ENCODE data around the gene TXNRD1.

TXNRD1 gene

DNA sequence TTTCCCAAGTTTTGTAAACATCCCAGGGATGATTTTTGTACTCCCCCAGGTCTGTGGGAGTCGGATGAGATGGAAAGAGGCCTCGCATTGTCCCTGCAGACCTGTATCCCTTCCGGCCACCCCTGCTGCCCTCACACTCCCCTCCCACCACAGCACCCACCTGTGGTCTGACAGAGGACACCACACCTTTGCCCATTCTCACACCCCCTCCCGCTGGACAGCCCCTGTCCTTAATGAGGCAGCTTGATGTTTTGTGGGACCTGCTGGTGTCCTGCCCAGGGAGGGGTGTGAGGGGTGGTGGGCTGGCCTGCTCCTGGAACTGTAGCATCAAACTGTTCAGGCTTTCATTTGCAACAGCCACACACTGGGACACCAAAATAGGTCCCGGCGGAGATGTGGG, 159.2 kb downstream of the TXNRD1 start:
- FAIRE-seq = no peak
- TF ChIP-seq, protein P1, sequence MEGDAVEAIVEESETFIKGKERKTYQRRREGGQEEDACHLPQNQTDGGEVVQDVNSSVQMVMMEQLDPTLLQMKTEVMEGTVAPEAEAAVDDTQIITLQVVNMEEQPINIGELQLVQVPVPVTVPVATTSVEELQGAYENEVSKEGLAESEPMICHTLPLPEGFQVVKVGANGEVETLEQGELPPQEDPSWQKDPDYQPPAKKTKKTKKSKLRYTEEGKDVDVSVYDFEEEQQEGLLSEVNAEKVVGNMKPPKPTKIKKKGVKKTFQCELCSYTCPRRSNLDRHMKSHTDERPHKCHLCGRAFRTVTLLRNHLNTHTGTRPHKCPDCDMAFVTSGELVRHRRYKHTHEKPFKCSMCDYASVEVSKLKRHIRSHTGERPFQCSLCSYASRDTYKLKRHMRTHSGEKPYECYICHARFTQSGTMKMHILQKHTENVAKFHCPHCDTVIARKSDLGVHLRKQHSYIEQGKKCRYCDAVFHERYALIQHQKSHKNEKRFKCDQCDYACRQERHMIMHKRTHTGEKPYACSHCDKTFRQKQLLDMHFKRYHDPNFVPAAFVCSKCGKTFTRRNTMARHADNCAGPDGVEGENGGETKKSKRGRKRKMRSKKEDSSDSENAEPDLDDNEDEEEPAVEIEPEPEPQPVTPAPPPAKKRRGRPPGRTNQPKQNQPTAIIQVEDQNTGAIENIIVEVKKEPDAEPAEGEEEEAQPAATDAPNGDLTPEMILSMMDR (IDR thresholded peaks at IDR 0.05; ENCODE audit: insufficient read depth, missing control alignments) = no peak
- no peak for DNase-seq (ENCODE audit: insufficient read length, low spot score)

DNA sequence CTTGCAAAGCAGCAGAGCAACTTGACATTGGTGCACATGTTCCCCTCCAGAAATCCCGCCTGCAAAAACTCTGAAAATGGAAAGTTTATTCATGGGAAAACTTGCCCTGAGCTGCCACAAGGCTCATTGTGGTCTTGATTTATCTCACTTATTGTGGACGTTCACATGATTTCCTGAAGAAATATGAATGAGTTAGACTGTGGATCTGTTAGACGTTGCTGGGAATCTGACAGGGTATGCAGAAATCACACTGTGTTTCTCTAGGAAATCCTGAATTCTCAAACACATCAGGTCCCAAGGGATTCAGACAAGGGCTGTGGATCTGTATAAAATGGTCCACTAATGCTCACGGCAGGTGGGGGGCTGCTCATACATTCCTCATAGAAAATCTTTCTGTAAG, 160.2 kb downstream of the TXNRD1 start:
- TF ChIP-seq, protein P1 (IDR thresholded peaks at IDR 0.05; ENCODE audit: insufficient read depth, missing control alignments) = no peak
- no peak for FAIRE-seq
- no peak for DNase-seq (ENCODE audit: insufficient read length, low spot score)

DNA sequence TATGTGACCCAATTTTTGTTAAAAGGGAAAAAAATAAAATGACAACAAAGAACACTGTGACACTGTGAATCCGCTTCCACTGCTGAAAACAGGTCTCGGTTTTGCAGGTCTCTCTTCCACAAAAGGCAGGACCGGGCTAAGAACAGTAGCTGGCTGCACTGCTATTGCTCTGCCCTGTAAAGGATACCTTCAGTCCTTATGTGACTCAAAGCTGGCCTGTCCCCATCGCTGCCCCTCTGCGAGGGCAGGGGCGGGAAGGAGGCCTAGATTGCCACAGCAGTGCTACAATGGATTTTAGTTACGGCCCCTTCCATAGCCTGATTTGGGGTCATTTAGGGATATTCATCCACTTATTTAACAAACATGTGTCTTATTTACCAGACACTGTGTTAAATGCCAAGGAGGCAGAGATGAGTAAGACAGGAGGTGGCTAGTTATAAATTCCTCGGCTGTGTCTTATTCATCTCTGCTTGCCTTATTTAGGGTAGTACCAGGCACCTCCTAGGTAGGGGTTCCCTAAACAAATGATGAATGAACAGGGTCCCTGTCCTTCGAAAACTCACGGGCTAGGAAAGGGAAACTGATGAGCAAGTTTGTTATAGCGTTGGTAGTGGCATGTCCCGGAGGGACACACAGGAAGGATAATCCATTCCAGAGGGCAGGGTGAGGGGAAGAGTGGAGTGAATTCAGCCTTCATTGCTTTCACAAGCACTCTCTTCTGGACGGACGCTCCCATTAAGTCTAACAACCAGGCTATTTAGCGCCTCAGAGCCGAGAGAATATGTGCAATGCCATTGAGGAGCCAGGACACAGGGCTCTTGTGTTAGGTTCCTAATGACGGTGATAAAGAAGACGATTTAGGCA, 161.3 kb downstream of the TXNRD1 start:
- DNase-seq (ENCODE audit: insufficient read length, low spot score) (no peak), FAIRE-seq (no peak)
- TF ChIP-seq, protein P1 (IDR thresholded peaks at IDR 0.05; ENCODE audit: insufficient read depth, missing control alignments) = no peak

DNA sequence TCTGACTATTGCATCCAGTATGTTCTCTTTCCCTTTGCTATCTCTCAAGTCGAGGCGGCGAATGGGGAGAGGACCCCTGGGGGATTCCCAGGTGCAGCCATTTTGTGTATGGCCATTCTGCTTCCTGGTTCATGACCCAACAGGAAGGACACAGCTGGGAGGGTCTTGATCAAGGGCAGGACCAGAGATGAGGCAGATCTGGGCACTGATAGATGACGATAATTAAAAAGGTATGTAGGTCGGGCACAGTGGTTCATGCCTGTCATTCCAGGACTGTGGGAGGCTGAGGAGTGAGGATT, 161.9 kb downstream of the TXNRD1 start:
- TF ChIP-seq, protein P1 (IDR thresholded peaks at IDR 0.05; ENCODE audit: insufficient read depth, missing control alignments) = no peak
- FAIRE-seq = no peak

DNA sequence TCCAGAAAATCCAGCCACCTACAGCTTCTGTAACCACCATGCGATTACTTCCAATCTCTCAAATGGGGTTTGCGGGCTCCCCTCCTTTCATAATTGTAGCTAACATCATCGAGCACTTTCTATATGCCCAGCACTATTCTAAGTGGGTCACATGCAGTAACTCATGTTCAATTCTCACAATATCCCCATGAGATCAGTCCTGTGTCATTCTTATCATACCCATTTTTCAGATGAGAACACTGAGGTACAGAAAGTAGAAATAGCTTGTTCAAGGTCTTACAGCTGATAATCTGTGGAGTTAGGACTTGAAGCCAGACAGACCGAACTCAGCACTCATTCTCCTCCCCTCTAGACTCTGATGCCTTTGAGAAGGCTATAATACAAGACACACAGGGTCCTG, 162.8 kb downstream of the TXNRD1 start:
- DNase-seq (ENCODE audit: insufficient read length, low spot score) (no peak), FAIRE-seq (no peak)
- TF ChIP-seq, protein P1 (IDR thresholded peaks at IDR 0.05; ENCODE audit: insufficient read depth, missing control alignments) = no peak

More for the DNA sequence above, 161.9 kb downstream of the TXNRD1 start:
- DNase-seq (ENCODE audit: insufficient read length, low spot score) = no peak

DNA sequence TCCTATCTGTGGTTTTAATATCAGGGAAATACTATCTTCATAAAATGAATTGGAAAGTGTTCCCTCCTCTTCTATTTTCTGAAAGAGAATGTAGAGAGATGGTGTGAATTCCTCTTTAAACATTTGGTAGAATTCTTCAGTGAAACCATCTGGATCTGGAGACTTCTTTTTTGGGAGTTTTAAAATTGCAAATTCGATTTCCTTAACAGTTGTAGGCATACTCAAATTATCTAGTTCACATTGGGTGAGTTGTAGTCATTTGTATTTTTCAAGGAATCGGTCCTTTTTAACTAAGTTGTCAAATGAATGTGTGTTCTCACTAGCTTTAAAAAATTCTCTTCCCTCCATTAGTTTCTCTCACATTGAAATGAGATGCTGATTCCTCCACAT, 165.8 kb downstream of the TXNRD1 start:
- FAIRE-seq = no peak
- TF ChIP-seq, protein P1 (IDR thresholded peaks at IDR 0.05; ENCODE audit: insufficient read depth, missing control alignments) = no peak
- no peak for DNase-seq (ENCODE audit: insufficient read length, low spot score)

DNA sequence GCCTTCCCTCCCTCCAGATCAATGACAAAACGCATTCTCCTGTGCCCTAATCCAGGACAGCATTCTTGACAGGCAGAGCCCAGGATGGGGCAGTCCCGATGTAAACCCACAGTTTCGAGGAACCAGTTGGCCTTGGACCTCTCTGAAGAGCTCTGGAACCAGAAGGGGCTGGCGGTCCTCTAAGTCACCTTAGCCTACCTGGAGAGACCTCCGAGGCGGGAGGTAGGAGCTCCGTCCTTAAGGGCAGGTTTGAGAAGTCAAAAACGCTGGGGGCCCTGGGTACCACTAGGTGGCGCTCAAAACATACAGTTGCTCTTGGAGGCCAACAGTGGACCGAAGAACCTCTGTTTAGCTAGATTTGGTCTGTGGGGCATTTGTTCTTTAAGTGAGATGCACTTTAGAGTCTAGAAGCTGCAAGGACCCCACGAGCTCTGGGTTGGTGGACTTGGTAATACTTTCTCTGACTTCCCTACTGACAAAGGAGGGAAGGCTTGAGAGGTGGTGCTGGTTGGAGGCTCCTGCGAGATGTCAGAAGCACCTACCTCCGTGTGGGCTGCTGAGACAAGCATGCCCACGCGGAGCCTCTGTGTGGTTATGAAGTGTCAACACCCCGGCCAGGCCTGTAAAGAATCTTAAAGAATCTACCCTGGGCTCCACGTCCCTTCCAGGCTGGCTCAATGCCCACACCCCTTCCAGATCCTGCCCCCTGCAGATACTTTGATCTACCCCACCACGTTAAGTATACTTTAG, 166.3 kb downstream of the TXNRD1 start:
- TF ChIP-seq, protein P1 (IDR thresholded peaks at IDR 0.05; ENCODE audit: insufficient read depth, missing control alignments) = peak; percentile 96
- DNase-seq (ENCODE audit: insufficient read length, low spot score) (peak; percentile 46), FAIRE-seq (no peak)

All from D721Med (cell line).